ENCODE results near the gene CDC23.
A peak's percentile ranks its signal among the peaks of the same experiment; 100 is the strongest.
"Not testable (repeated sequence)": the region's sequence is repeated elsewhere in the genome, so short reads cannot be mapped to it uniquely, and the experiment has no call there.

CDC23 gene

GRCh38 chr5:138213161-138214029 lies at the start of gene CDC23:
Gene CDC23, minus strand, starts transcription at chr5:138213323. Its CDS starts 11 bp downstream, at chr5:138213312.
- H3K4me3 Mint-ChIP-seq = peak within 1 kb of the TSS; percentile 98
- no peaks in the 10 kb centered on the region for H3K27me3 Mint-ChIP-seq
- peaks cover 26% of the 10 kb centered on the region for H3K4me1 Mint-ChIP-seq
- H3K36me3 Mint-ChIP-seq = peaks cover 4% of the 10 kb centered on the region
- H3K9me3 Mint-ChIP-seq = no peaks in the 10 kb centered on the region
- H3K27ac Mint-ChIP-seq = peak within 1 kb of the TSS; percentile 98

GRCh38 chr5:138258704-138259292 lies 45.7 kb upstream of the CDC23 start:
- Mint-ChIP-seq H3K9me3 (no peaks in the 10 kb centered on the region), H3K36me3 (no peaks in the 10 kb centered on the region), H3K4me3 (no peak overlapping the region), H3K27ac (no peak overlapping the region), H3K27me3 (no peaks in the 10 kb centered on the region), H3K4me1 (no peaks in the 10 kb centered on the region)

GRCh38 chr5:138257583-138257982 lies 44.5 kb upstream of the CDC23 start:
- no peak overlapping the region for H3K27ac Mint-ChIP-seq
- no peak overlapping the region for H3K4me3 Mint-ChIP-seq
- H3K27me3 Mint-ChIP-seq = no peaks in the 10 kb centered on the region
- no peaks in the 10 kb centered on the region for H3K36me3 Mint-ChIP-seq
- no peaks in the 10 kb centered on the region for H3K4me1 Mint-ChIP-seq
- no peaks in the 10 kb centered on the region for H3K9me3 Mint-ChIP-seq

GRCh38 chr5:138252944-138253343 lies 39.8 kb upstream of the CDC23 start:
- Mint-ChIP-seq H3K4me1 (no peaks in the 10 kb centered on the region), H3K9me3 (no peaks in the 10 kb centered on the region), H3K27ac (no peak overlapping the region), H3K27me3 (no peaks in the 10 kb centered on the region), H3K4me3 (no peak overlapping the region), H3K36me3 (no peaks in the 10 kb centered on the region)

- H3K27me3 Mint-ChIP-seq = peaks cover 15% of the 10 kb centered on the region
- not testable (repeated sequence) for H3K4me1 Mint-ChIP-seq, H3K27ac Mint-ChIP-seq, H3K4me3 Mint-ChIP-seq, H3K36me3 Mint-ChIP-seq, H3K9me3 Mint-ChIP-seq
These were observed 34.7 kb upstream of the CDC23 start for GRCh38 chr5:138247800-138248199.

- H3K4me3 Mint-ChIP-seq = no peak overlapping the region
- no peaks in the 10 kb centered on the region for H3K36me3 Mint-ChIP-seq
- no peaks in the 10 kb centered on the region for H3K9me3 Mint-ChIP-seq
- H3K4me1 Mint-ChIP-seq = peaks cover 4% of the 10 kb centered on the region
- H3K27me3 Mint-ChIP-seq = peaks cover 19% of the 10 kb centered on the region
- H3K27ac Mint-ChIP-seq = no peak overlapping the region
These were observed 33.7 kb upstream of the CDC23 start for GRCh38 chr5:138246822-138247221.

GRCh38 chr5:138246334-138246733 lies 33.2 kb upstream of the CDC23 start:
- Mint-ChIP-seq H3K4me3 (no peak overlapping the region), H3K27me3 (peaks cover 19% of the 10 kb centered on the region), H3K36me3 (no peaks in the 10 kb centered on the region), H3K27ac (no peak overlapping the region), H3K4me1 (peaks cover 6% of the 10 kb centered on the region), H3K9me3 (no peaks in the 10 kb centered on the region)

- H3K4me3 Mint-ChIP-seq = no peak overlapping the region
- no peak overlapping the region for H3K27ac Mint-ChIP-seq
- no peaks in the 10 kb centered on the region for H3K36me3 Mint-ChIP-seq
- H3K27me3 Mint-ChIP-seq = peaks cover 25% of the 10 kb centered on the region
- peaks cover 12% of the 10 kb centered on the region for H3K4me1 Mint-ChIP-seq
- no peaks in the 10 kb centered on the region for H3K9me3 Mint-ChIP-seq
These were observed 32.6 kb upstream of the CDC23 start for GRCh38 chr5:138245717-138246116.

- peaks cover 16% of the 10 kb centered on the region for H3K4me1 Mint-ChIP-seq
These were observed 30.7 kb upstream of the CDC23 start for GRCh38 chr5:138243794-138244193.

GRCh38 chr5:138241688-138242571 lies 28.8 kb upstream of the CDC23 start:
- Mint-ChIP-seq H3K36me3 (no peaks in the 10 kb centered on the region), H3K4me1 (peaks cover 16% of the 10 kb centered on the region), H3K4me3 (peak overlapping the region; percentile 62), H3K27ac (no peak overlapping the region), H3K27me3 (peaks cover 40% of the 10 kb centered on the region), H3K9me3 (no peaks in the 10 kb centered on the region)

More at GRCh38 chr5:138243794-138244193, 30.7 kb upstream of the CDC23 start:
- H3K4me3 Mint-ChIP-seq = no peak overlapping the region
- no peaks in the 10 kb centered on the region for H3K36me3 Mint-ChIP-seq
- H3K27ac Mint-ChIP-seq = no peak overlapping the region
- peaks cover 37% of the 10 kb centered on the region for H3K27me3 Mint-ChIP-seq
- H3K9me3 Mint-ChIP-seq = no peaks in the 10 kb centered on the region

- Mint-ChIP-seq H3K27me3 (peaks cover 40% of the 10 kb centered on the region), H3K27ac (no peak overlapping the region), H3K4me3 (peak overlapping the region; percentile 62)
These were observed 27.7 kb upstream of the CDC23 start for GRCh38 chr5:138240650-138241385.

GRCh38 chr5:138238034-138238433 lies 24.9 kb upstream of the CDC23 start:
- H3K36me3 Mint-ChIP-seq = no peaks in the 10 kb centered on the region
- peaks cover 28% of the 10 kb centered on the region for H3K27me3 Mint-ChIP-seq
- no peak overlapping the region for H3K27ac Mint-ChIP-seq
- no peaks in the 10 kb centered on the region for H3K9me3 Mint-ChIP-seq
- peaks cover 12% of the 10 kb centered on the region for H3K4me1 Mint-ChIP-seq
- no peak overlapping the region for H3K4me3 Mint-ChIP-seq

More at GRCh38 chr5:138240650-138241385, 27.7 kb upstream of the CDC23 start:
- H3K36me3 Mint-ChIP-seq = no peaks in the 10 kb centered on the region
- H3K4me1 Mint-ChIP-seq = peaks cover 16% of the 10 kb centered on the region
- H3K9me3 Mint-ChIP-seq = no peaks in the 10 kb centered on the region

- Mint-ChIP-seq H3K27ac (no peak overlapping the region), H3K4me1 (no peaks in the 10 kb centered on the region), H3K9me3 (no peaks in the 10 kb centered on the region), H3K4me3 (no peak overlapping the region), H3K36me3 (no peaks in the 10 kb centered on the region), H3K27me3 (peaks cover 15% of the 10 kb centered on the region)
These were observed 21.5 kb upstream of the CDC23 start for GRCh38 chr5:138234651-138235050.

- H3K4me3 Mint-ChIP-seq = no peak overlapping the region
- peaks cover 6% of the 10 kb centered on the region for H3K27me3 Mint-ChIP-seq
- no peaks in the 10 kb centered on the region for H3K4me1 Mint-ChIP-seq
- H3K27ac Mint-ChIP-seq = no peak overlapping the region
- H3K36me3 Mint-ChIP-seq = no peaks in the 10 kb centered on the region
- H3K9me3 Mint-ChIP-seq = no peaks in the 10 kb centered on the region
These were observed 20.2 kb upstream of the CDC23 start for GRCh38 chr5:138233280-138233679.

GRCh38 chr5:138230981-138231589 lies 18.0 kb upstream of the CDC23 start:
- H3K36me3 Mint-ChIP-seq = no peaks in the 10 kb centered on the region
- H3K4me1 Mint-ChIP-seq = no peaks in the 10 kb centered on the region
- no peaks in the 10 kb centered on the region for H3K9me3 Mint-ChIP-seq
- no peak overlapping the region for H3K4me3 Mint-ChIP-seq
- H3K27me3 Mint-ChIP-seq = peaks cover 3% of the 10 kb centered on the region
- no peak overlapping the region for H3K27ac Mint-ChIP-seq
